Activated naive CD4-positive, alpha-beta T cell treated with Interleukin-2 at 50 U/mL for 16 hours (primary cell): ENCODE data around the gene SHLD2.
"Not testable (repeated sequence)": the region's sequence is repeated elsewhere in the genome, so short reads cannot be mapped to it uniquely, and the experiment has no call there.

Experiments
- DNase-seq: peaks from one replicate; pipeline ENCODE4 v3.0.0-alpha.2; 2020

SHLD2 gene

DNA sequence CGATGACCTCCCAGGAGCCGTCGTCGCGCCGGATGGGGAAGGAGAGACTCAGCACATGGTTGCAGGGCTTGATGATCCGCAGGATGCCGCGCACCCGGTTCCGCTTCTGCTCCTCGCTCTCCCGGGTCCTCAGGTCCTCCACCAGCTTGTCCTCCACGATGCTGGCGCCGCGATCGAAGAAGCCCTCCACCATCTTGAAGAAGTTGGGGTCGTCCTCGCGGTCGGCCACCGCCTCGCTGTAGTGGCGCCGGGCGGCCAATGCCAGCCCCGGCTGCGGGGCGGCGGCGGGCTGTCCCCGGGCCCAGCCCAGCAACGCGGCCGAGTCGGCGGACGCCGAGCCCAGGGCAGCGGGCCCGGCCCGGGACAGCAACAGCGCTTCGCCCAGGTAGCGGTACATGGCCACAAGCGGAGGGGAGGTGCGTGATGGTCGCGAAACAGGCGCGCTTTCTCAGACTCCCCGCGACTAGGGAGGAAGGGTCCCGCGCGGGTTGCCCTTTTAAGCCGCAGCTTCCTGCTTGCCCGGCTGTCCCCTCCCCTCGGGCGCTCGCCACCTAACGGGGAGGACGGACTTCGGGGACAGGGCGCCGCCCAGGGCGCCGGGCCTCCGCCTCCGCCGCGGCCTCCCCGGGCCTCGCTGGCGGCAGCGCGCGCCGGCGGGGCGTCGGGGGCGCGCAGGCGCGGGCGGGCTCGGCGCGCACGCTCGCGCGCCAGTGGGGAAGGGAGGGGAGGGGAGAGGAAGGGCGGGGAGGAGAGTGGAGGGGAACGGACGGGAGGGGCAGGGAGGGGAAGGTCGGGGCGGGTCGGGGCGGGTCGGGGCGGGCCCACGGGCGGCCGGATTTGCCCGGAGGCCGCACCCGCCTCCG, at the start of gene SHLD2, which contains the start of gene GLUD1:
Gene SHLD2, plus strand, starts transcription at position 834 of the 863 bp plus-strand sequence. CDS start 56,149 bp downstream, outside the sequence.
Gene GLUD1, minus strand, starts transcription at position 471 of the 863 bp plus-strand sequence. Its CDS starts 74 bp downstream, at position 397.
- peak; percentile 89 for DNase-seq

GRCh38 chr10:87045434-87045938, 49.5 kb upstream of the SHLD2 start:
- DNase-seq: no peak

GRCh38 chr10:87053111-87053510, 41.9 kb upstream of the SHLD2 start:
- no peak for DNase-seq

GRCh38 chr10:87053577-87054181, 41.3 kb upstream of the SHLD2 start:
- no peak for DNase-seq

DNA sequence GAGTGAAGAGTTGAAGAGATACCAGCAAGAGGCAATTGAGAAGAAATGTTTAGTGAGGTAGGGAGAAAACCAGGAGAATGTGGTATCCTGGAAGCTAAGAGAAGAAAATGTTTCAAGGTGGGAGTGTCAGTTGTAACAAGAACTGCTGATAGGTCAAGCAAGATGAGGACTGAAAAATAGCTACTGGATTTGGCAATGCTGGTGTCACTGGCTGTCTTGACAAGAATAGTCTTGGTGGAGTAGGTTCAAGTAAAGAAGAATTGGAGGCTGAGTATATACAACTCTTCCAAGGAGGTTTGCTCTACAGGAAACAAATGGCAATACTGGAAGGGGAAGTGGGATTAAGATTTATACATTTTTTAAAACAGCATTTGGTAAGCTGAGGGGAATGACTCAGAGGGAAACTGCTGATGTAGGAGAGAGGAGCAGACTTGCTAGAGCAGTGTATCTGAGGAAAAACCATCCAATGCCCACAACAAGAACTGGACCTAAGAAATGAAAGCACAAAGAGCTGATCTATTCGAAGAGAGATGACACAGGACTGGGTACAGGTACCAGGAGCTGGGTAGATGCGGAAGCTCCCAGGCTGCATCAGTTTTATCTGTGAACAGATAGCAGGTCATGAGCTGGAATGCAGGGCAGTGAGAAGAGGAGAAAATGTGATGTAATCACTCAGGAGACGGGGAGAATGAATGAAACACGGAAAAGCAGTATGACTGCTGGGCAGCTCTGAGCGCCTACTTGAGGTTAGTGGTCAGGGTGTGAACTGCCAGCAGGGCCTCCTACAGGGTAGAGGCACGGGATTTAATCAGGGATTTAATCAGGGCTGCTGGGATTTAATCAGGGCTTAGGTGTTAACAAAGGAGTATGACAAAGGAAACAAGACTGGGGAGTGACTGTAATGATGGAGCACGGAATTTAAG, 40.4 kb upstream of the SHLD2 start:
- no peak for DNase-seq

GRCh38 chr10:87058171-87058570, 36.8 kb upstream of the SHLD2 start:
- DNase-seq: no peak

DNA sequence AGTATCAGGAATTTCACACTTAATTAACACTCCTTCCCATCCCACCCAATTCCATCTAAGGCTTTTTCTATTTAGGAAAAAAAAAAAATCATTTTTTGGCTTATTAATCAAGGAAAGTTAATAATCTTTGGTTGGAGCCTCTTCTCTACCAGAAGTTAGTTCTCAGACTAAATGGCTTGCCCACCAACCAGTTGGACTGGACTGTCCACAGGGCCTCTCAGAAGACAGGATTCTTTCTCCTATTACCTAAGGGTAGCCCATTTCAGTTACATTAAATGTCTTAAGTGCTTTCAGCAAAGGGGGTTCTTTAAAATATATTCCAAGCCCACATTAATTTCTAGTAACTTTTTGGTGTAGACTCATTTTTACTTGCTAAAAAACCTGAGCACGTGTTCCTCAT, 35.6 kb upstream of the SHLD2 start:
- no peak for DNase-seq

GRCh38 chr10:87060280-87060928, 34.6 kb upstream of the SHLD2 start:
- DNase-seq: no peak

GRCh38 chr10:87064651-87065050, 30.4 kb upstream of the SHLD2 start:
- no peak for DNase-seq

DNA sequence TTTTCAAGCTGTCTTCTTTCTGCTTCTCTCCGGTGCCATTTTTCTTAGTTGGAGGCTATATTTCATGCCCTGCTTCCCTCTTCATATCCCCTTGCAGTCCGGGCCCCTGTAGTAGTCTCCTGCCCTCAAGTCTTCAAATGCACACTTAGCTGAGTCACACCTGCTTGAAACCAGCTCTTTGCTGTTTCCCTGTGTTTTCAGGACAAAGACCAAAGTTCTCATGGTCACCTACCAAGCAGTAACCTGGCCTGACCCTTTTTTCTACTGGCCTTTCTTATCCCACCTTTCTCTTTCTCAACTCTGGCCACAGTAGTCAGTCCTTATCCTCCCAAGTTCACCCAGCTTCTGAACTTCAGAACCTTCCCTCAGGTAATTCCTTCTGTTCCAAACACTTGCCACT, 28.8 kb upstream of the SHLD2 start:
- no peak for DNase-seq

GRCh38 chr10:87066865-87067264, 28.1 kb upstream of the SHLD2 start:
- no peak for DNase-seq

DNA sequence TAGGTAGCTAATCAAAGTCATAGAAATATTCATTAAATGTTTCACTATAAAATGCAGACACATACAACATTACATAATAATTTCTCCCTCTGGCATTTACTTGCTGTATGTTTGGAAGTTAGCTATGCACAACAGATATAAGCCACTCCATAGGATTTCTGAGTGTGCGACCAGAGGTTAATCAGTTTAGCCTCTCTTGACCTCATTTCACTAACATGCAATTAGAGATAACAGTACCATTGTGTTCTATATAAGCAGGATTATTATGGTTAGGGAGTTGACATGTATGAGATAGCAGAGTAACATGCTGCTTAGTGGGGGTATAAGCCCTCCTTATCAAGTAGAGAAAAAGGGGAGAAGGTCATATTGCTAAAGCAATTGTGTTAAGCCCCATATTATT, 26.7 kb upstream of the SHLD2 start:
- DNase-seq: no peak

- DNase-seq: no peak
These were observed 22.6 kb upstream of the SHLD2 start for GRCh38 chr10:87072449-87072848.

- DNase-seq: not testable (repeated sequence)
These were observed 18.6 kb upstream of the SHLD2 start for GRCh38 chr10:87076421-87076820.

DNA sequence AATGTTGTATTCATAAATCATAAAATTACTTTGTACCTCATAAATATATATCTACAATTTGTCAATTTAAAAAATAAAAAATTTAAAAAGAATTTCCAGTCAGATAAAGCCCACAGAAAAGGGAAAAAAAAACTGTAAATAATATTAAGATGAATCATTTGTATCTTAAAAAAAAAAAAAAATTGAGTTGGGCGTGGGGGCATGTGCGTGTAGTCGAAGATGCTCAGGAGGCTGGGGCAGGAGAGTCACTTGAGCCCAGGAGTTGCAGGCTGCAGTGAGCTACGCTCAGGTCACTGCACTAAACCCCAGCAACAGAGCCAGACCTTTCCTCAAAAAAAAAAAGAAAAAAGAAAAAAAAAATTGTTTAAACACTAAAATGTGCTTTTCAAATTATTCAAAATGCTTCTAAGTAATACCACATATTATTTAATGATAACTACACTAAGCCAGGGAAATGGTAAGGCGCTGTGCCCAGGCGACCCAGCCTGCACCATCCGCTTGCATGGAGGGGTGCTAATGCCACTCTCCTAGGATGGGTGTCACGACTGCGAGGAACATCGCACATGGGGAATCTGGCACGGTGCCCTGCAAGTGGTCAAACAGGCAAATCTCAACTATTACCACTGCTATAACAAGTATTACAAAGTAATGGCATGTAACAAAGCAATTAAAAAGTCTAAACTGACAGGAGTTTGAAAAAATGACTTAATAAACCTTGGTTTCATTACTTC, 15.7 kb upstream of the SHLD2 start:
- DNase-seq: no peak

GRCh38 chr10:87080621-87081020, 14.4 kb upstream of the SHLD2 start:
- not testable (repeated sequence) for DNase-seq

GRCh38 chr10:87081574-87081973, 13.4 kb upstream of the SHLD2 start:
- not testable (repeated sequence) for DNase-seq

DNA sequence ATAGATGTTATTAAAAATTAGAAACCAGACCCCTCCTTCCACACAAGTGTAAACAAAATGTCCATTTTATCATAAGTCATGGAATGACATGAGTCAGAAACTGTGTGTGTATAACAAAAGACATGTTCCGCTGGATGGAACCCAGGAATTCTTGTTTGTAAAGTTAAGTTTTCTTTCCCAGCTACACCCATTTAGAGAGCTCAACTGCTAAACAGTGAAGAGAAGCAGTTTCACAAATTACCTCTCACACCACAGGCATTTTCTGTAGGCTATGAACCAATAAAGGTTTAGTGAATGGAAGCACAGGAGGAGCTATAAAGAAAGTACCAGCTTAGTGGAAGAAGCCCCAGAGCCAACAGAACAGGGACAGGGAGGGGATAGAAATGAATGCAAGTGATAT, 12.8 kb upstream of the SHLD2 start:
- not testable (repeated sequence) for DNase-seq

GRCh38 chr10:87083576-87084290, 11.3 kb upstream of the SHLD2 start:
- peak; percentile 21 for DNase-seq

- not testable (repeated sequence) for DNase-seq
These were observed 10.7 kb upstream of the SHLD2 start for GRCh38 chr10:87084291-87084782.

- DNase-seq: no peak
These were observed 9.5 kb upstream of the SHLD2 start for GRCh38 chr10:87085537-87085936.
